HL-60 (cell line): ENCODE data around the gene REPS2.

Source experiments
- CTCF ChIP-seq: IDR thresholded peaks from one replicate; pipeline ENCODE4 v1.5.1; 2011; ENCODE audit warnings: low read length, control low read depth, inconsistent platforms; ENCODE audit not compliant: insufficient read depth
- POLR2AphosphoS5 ChIP-seq: IDR thresholded peaks from 2 replicates; pipeline ENCODE4 v1.6.1; 2012; ENCODE audit warnings: low read depth
- REST ChIP-seq: IDR thresholded peaks from 2 replicates; pipeline ENCODE4 v1.6.1; 2012; ENCODE audit warnings: low read depth; ENCODE audit not compliant: insufficient replicate concordance

- TF ChIP-seq POLR2AphosphoS5 (no peak), CTCF (no peak), REST (no peak)
These were observed 83.6 kb downstream of the REPS2 start for GRCh38 chrX:17030092-17030491.
